ENCODE results near the gene CERS6. TPM values are rescaled to one million over a fixed set of nuclear protein-coding genes. Genes with fewer than 3 reads are reported as not detected.

The CERS6 gene
- total and polyA plus RNA-seq, 2 experiments from 2014 or later: 7.4 to 35.0 TPM

- no peak for TF ChIP-seq EZH2 (IDR thresholded peaks at IDR 0.05; ENCODE audit: low read depth, unreplicated experiment)
- TF ChIP-seq POLR2AphosphoS5 (IDR thresholded peaks at IDR 0.05; ENCODE audit: low read depth): no peak
- TF ChIP-seq REST (IDR thresholded peaks at IDR 0.05; ENCODE audit: unreplicated experiment): no peak
- TF ChIP-seq STAT1 (IDR thresholded peaks at IDR 0.05; ENCODE audit: unreplicated experiment): no peak
Measured at GRCh38 chr2:168752361-168752760, 296.3 kb downstream of the CERS6 start (continued).

- no peaks in the 10 kb centered on the region for H3K9me3 Mint-ChIP-seq
- peaks cover 5% of the 10 kb centered on the region for H3K4me1 ChIP-seq (ENCODE audit: insufficient read depth)
- H3K4me3 ChIP-seq: no peak overlapping the region
- H3K27ac ChIP-seq (ENCODE audit: low read depth): no peak overlapping the region
- TF ChIP-seq JUNB (IDR thresholded peaks at IDR 0.05; ENCODE audit: unreplicated experiment): no peak
- TF ChIP-seq POLR2AphosphoS5 (IDR thresholded peaks at IDR 0.05; ENCODE audit: low read depth): no peak
- no peaks in the 10 kb centered on the region for H3K79me2 ChIP-seq (replicated peaks; ENCODE audit: insufficient read depth)
- no peak for DNase-seq (ENCODE audit: low spot score)
- H3K4me1 Mint-ChIP-seq: peaks cover 30% of the 10 kb centered on the region
- H3K4me3 Mint-ChIP-seq: no peak overlapping the region
- no peak for ATAC-seq
- H4K20me1 ChIP-seq (replicated peaks; ENCODE audit: insufficient read depth): no peaks in the 10 kb centered on the region
- no peaks in the 10 kb centered on the region for H3K27me3 ChIP-seq (ENCODE audit: insufficient read depth)
- no peaks in the 10 kb centered on the region for H3K36me3 ChIP-seq (ENCODE audit: insufficient read depth)
- no peaks in the 10 kb centered on the region for H3K9me2 ChIP-seq (ENCODE audit: insufficient read depth)
- H3K36me3 Mint-ChIP-seq (ENCODE audit: low read depth): no peaks in the 10 kb centered on the region
- H3K27me3 Mint-ChIP-seq (ENCODE audit: insufficient read depth, low read depth, poor library complexity): peaks cover 3% of the 10 kb centered on the region
- no peak overlapping the region for H2AFZ ChIP-seq
- H3F3A ChIP-seq (replicated peaks; ENCODE audit: low read depth): no peaks in the 10 kb centered on the region
- no peak overlapping the region for H3K27ac Mint-ChIP-seq
- H3K4me2 ChIP-seq: no peak overlapping the region
Measured at GRCh38 chr2:168753765-168754329, 297.8 kb downstream of the CERS6 start.

GRCh38 chr2:168757223-168757622 is 301.2 kb downstream of the CERS6 start:
- H3K4me2 ChIP-seq: no peak overlapping the region
- H3K27me3 ChIP-seq (ENCODE audit: insufficient read depth): no peaks in the 10 kb centered on the region
- ATAC-seq: no peak
- no peak overlapping the region for H3K4me3 ChIP-seq
- no peak for DNase-seq (ENCODE audit: low spot score)
- H3K36me3 ChIP-seq (ENCODE audit: insufficient read depth): no peaks in the 10 kb centered on the region
- H3K9me2 ChIP-seq (ENCODE audit: insufficient read depth): no peaks in the 10 kb centered on the region
- H3K27ac ChIP-seq (ENCODE audit: low read depth): no peak overlapping the region
- H2AFZ ChIP-seq: no peak overlapping the region
- no peak overlapping the region for H3K27ac Mint-ChIP-seq
- H3K27me3 Mint-ChIP-seq (ENCODE audit: insufficient read depth, low read depth, poor library complexity): peaks cover 1% of the 10 kb centered on the region
- H4K20me1 ChIP-seq (replicated peaks; ENCODE audit: insufficient read depth): no peaks in the 10 kb centered on the region
- no peaks in the 10 kb centered on the region for H3K4me1 ChIP-seq (ENCODE audit: insufficient read depth)
- H3F3A ChIP-seq (replicated peaks; ENCODE audit: low read depth): no peaks in the 10 kb centered on the region
- H3K36me3 Mint-ChIP-seq (ENCODE audit: low read depth): no peaks in the 10 kb centered on the region
- H3K9me3 Mint-ChIP-seq: no peaks in the 10 kb centered on the region
- H3K4me1 Mint-ChIP-seq: peaks cover 15% of the 10 kb centered on the region
- no peak for TF ChIP-seq POLR2AphosphoS5 (IDR thresholded peaks at IDR 0.05; ENCODE audit: low read depth)
- TF ChIP-seq CREB1 (CRISPR knock-in tag; IDR thresholded peaks at IDR 0.05; ENCODE audit: low read depth): no peak
- no peak for TF ChIP-seq JUNB (IDR thresholded peaks at IDR 0.05; ENCODE audit: unreplicated experiment)
- TF ChIP-seq NANOG (IDR thresholded peaks at IDR 0.05; ENCODE audit: borderline replicate concordance): no peak
- TF ChIP-seq CTCF (conservative IDR thresholded peaks at IDR 0.05; ENCODE audit: low read depth in 2 of 2): no peak
- no peak for TF ChIP-seq ETS1 (IDR thresholded peaks at IDR 0.05)
- no peak for TF ChIP-seq STAT1 (IDR thresholded peaks at IDR 0.05; ENCODE audit: unreplicated experiment)
- TF ChIP-seq EZH2phosphoT487 (IDR thresholded peaks at IDR 0.05; ENCODE audit: unreplicated experiment): no peak
- TF ChIP-seq EZH2 (IDR thresholded peaks at IDR 0.05; ENCODE audit: low read depth, unreplicated experiment): no peak
- no peak overlapping the region for H3K4me3 Mint-ChIP-seq
- H3K79me2 ChIP-seq (replicated peaks; ENCODE audit: insufficient read depth): no peaks in the 10 kb centered on the region
